NCI-H1092 (cell line): ENCODE results near the gene ARID1B.
"Not testable (repeated sequence)": the region's sequence is repeated elsewhere in the genome, so short reads cannot be mapped to it uniquely, and the experiment has no call there.

Experiments used
- DNase-seq: peaks from one replicate; lab custom pipeline; 2025; lab: John Stamatoyannopoulos, UW

ARID1B gene

GRCh38 chr6:156940221-156940620, 163.0 kb downstream of the ARID1B start:
- DNase-seq: no peak

DNA sequence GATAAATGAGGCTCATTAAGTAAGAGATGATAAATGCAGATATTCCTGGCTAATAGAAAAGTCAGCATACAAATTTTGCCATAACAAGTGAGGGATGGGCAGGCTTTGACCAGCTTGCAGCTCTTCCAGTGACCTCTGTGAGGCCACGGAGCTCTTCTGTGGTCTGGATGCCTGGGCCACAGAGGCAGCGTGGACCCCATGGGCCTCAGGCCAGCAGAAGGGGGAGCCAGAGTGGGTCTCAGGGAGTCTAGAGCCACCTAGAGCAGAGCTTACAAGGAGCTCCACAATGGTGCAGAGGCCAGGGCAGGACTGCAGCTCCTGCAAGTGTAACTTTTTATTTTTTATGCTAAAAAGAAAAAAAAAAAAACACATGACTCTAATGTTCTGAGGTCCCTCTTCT, 165.1 kb downstream of the ARID1B start:
- DNase-seq: no peak

GRCh38 chr6:156943166-156943565, 166.0 kb downstream of the ARID1B start:
- no peak for DNase-seq

GRCh38 chr6:156943816-156944215, 166.6 kb downstream of the ARID1B start:
- no peak for DNase-seq

GRCh38 chr6:156944412-156944811, 167.2 kb downstream of the ARID1B start:
- no peak for DNase-seq

GRCh38 chr6:156945789-156946172, 168.6 kb downstream of the ARID1B start:
- not testable (repeated sequence) for DNase-seq

GRCh38 chr6:156946370-156946936, 169.3 kb downstream of the ARID1B start:
- DNase-seq: no peak

- DNase-seq: no peak
Observed at GRCh38 chr6:156948277-156948676, 171.1 kb downstream of the ARID1B start.

- DNase-seq: no peak
Observed at GRCh38 chr6:156948807-156949206, 171.6 kb downstream of the ARID1B start.

- DNase-seq: no peak
Observed at GRCh38 chr6:156949376-156949775, 172.2 kb downstream of the ARID1B start.

DNA sequence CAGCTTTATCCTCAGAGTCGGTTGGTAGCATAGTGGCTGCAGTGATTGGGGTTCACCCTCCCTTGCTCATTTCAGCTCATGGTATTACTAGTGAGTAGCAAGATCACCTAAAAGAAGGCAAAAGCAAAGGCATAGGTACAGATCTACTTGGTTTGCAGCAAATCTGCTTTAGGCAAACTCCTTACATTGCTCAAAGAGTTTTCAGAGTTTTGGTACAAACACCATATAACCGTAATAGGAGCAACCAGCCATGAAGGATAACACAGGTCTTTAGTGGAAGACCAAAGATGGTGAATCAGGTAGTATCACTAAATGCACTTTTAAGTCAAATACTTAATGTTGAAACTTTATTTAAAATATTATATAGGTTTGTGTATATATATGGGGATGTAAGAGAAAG, 172.9 kb downstream of the ARID1B start:
- DNase-seq: no peak

GRCh38 chr6:156950531-156950930, 173.4 kb downstream of the ARID1B start:
- no peak for DNase-seq

- DNase-seq: no peak
Observed at GRCh38 chr6:156952401-156952800, 175.2 kb downstream of the ARID1B start.

DNA sequence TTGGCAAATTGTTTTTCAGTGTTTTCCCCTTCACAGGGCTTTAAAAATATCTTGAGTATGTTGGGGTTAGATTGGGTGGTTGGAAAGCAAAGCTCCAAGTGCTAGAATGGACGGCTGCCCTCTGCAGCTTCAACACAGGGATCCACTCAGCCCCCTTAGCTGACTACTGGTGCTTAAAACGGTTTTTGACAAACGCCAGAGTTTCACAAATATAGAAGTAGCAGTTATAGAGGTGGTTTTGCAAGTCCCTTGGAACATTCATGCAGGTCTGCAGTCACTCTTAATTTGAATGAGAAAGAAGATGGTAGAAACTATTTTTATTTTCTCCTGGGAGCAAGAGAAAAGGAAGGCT, 175.9 kb downstream of the ARID1B start:
- no peak for DNase-seq

DNA sequence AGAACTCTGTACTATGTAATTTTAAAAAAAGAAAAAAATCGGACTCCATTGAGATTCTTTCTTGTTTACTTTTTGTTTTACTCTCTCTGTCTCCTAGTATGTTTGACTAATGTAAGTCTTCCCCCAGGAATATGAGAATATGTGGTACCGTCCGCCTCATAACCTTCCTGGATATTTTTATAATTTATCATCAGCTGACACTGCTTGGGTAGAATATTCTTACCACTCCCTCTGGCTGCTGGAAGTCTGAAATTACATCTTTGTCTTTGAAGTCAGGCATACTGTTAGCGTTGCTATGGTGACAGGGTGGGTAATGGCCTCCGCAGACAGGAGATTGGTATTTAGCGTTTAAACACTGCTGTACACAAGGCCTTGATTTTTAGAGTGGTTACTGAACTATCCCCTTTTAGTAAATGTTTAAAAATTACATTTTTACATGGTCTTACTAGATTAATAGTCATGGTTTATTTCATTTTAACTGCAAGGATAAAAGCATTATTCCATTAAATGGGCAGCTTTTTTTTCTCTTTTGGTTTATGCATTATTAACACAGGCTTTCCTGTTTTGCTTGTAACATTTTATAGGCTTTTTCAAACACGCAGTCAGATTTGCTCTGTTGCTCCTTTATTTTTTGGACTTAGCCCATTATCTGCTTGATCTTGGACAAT, 176.4 kb downstream of the ARID1B start:
- peak; percentile 63 for DNase-seq

DNA sequence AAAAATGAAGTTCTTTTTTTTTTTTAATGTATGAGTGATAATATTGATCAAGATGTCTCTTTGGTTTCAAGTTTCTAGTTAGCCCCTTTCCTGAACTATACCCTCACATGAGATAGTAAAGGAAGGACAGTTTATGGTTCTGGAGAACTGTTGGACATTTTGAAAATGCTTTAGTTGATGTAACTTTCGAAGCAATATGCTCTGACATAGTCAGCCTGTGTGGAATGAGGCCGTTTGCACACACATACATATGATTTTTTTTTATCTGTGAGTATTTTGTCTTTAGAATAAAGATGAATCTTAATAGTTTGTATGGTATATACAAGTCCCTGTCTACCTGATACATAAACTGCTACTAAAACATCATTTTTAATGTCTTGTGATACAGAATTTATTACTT, 177.0 kb downstream of the ARID1B start:
- DNase-seq: no peak

GRCh38 chr6:156954816-156955215, 177.6 kb downstream of the ARID1B start:
- no peak for DNase-seq

- no peak for DNase-seq
Observed at GRCh38 chr6:156955494-156956183, 178.5 kb downstream of the ARID1B start.

- no peak for DNase-seq
Observed at GRCh38 chr6:156956286-156956685, 179.1 kb downstream of the ARID1B start.

GRCh38 chr6:156957931-156958547, 180.9 kb downstream of the ARID1B start:
- DNase-seq: no peak

- DNase-seq: no peak
Observed at GRCh38 chr6:156960525-156960924, 183.3 kb downstream of the ARID1B start.

DNA sequence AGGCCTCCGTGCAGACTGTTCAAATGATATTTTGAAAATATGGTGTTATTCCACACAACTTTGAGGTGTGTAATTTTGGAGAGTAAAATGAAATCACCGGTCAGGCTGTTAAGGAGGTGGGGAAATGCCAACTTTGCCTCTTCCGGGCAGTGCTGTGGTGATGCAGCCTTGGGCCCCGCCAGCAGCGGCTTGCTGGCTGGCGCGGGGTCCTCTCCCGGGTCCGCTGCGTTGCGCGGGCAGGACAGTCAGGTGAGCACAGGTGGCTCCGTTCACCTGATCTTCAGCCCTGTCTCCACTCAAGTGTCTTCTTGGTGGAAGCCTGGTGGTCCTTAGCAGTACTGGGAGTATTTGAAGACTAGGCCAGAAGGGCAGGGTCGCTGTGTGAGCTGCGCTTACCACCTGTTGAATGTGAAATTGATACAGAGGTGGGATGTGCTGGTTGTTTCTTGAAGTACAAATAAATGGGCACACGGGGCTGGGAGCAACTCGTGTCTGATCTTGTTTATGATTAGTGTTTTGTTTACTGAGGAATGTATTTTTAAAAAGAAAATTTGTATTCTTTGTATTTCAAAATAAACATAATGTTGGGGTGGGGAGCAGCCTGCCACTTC, 184.2 kb downstream of the ARID1B start:
- no peak for DNase-seq
